HepG2 (cell line): ENCODE results near the gene GRHL1. TPM values are rescaled to one million over a fixed set of nuclear protein-coding genes. Genes with fewer than 3 reads are reported as not detected.

Experiments
- ATF1 ChIP-seq: IDR thresholded peaks from 2 replicates; pipeline ENCODE4 v1.6.1; 2016; ENCODE audit warnings: mild to moderate bottlenecking, control low read depth
- EEA1 ChIP-seq: sonication (generic); formaldehyde crosslinking; IDR thresholded peaks from 2 replicates; pipeline ENCODE4 v1.5.1; 2020; ENCODE audit warnings: mild to moderate bottlenecking, missing genetic modification reagents, borderline replicate concordance
- SUZ12 ChIP-seq: fragments of 150-350 bp; IDR thresholded peaks from 2 replicates; pipeline ENCODE4 v1.6.1; 2014; ENCODE audit warnings: low read depth, low read length
- polyA plus RNA-seq, 8 experiments: library from polyadenylated mRNA; depleted of rRNA in 3 of 8; stranded (reverse) in 7 of 8; unstranded in 1 of 8; fragments of >200 nt; fragmentation: Illumina TruSeq in 4 of 8; extraction: Trizol in 4 of 8; gene quantifications; 2 replicates each; pipeline versions ENCODE4 v1.2.1 to v1.2.3, GENCODE V29; 2011 to 2016; ENCODE audit warnings: low read depth in 4 of 8, missing spikeins in 1 of 8, mixed read lengths in 1 of 8; ENCODE audit not compliant: insufficient read depth in 1 of 8
- total RNA-seq, 5 experiments: library from RNA; depleted of rRNA; stranded (reverse); fragments of >200 nt; fragmentation: Illumina TruSeq; extraction: Trizol; gene quantifications; 2 replicates each; pipeline ENCODE4 v1.2.3, GENCODE V29; 2016; ENCODE audit warnings: low read depth in 1 of 5
- TF ChIP-seq, protein P1 (sequence below), 2 experiments: fragments of 450-650 bp in 1 of 2; sonication (generic) in 1 of 2; formaldehyde crosslinking; IDR thresholded peaks; 2 replicates each; pipeline versions ENCODE4 v1.5.0 to v1.8.0; 2020 to 2022; ENCODE audit warnings: mild to moderate bottlenecking in 1 of 2, missing genetic modification reagents in 1 of 2
- TF ChIP-seq, protein P2 (sequence below): sonication (generic); formaldehyde crosslinking; IDR thresholded peaks from 2 replicates; pipeline ENCODE4 v1.4.0; 2020; ENCODE audit warnings: missing genetic modification reagents
- TF ChIP-seq, protein P3 (sequence below): sonication (generic); formaldehyde crosslinking; IDR thresholded peaks from 2 replicates; pipeline ENCODE4 v1.9.0; 2021; ENCODE audit warnings: missing genetic modification reagents, borderline replicate concordance
- TF ChIP-seq, protein P4 (sequence below): sonication (generic); formaldehyde crosslinking; IDR thresholded peaks from 2 replicates; pipeline ENCODE4 v1.4.0; 2020; ENCODE audit warnings: mild to moderate bottlenecking, missing genetic modification reagents
- TF ChIP-seq, protein P5 (sequence below): sonication (generic); formaldehyde crosslinking; IDR thresholded peaks from 2 replicates; pipeline ENCODE4 v1.4.0; 2020; ENCODE audit warnings: missing genetic modification reagents; ENCODE audit errors: not compliant biosample characterization
- TF ChIP-seq, protein P6 (sequence below): sonication (generic); formaldehyde crosslinking; IDR thresholded peaks from 2 replicates; pipeline ENCODE4 v1.5.1; 2020; ENCODE audit warnings: missing genetic modification reagents, mild to moderate bottlenecking, borderline replicate concordance
- TF ChIP-seq, protein P7 (sequence below): sonication (generic); formaldehyde crosslinking; IDR thresholded peaks from 2 replicates; pipeline ENCODE4 v1.5.0; 2020; ENCODE audit warnings: mild to moderate bottlenecking, missing genetic modification reagents, borderline replicate concordance
- TF ChIP-seq, protein P8 (sequence below): sonication (generic); formaldehyde crosslinking; IDR thresholded peaks from 2 replicates; pipeline ENCODE4 v1.8.0; 2022; ENCODE audit warnings: mild to moderate bottlenecking, missing genetic modification reagents, borderline replicate concordance
- TF ChIP-seq, protein P9 (sequence below): IDR thresholded peaks from 2 replicates; pipeline ENCODE4 v1.6.1; 2012; ENCODE audit warnings: low read length, improper control_type of control experiment

GRHL1 gene
- total and polyA plus RNA-seq, 2 of the 13 experiments (the other 11 are each of a cell fraction or from before 2014, with no cell fraction given): 9.3 to 12.0 TPM

DNA sequence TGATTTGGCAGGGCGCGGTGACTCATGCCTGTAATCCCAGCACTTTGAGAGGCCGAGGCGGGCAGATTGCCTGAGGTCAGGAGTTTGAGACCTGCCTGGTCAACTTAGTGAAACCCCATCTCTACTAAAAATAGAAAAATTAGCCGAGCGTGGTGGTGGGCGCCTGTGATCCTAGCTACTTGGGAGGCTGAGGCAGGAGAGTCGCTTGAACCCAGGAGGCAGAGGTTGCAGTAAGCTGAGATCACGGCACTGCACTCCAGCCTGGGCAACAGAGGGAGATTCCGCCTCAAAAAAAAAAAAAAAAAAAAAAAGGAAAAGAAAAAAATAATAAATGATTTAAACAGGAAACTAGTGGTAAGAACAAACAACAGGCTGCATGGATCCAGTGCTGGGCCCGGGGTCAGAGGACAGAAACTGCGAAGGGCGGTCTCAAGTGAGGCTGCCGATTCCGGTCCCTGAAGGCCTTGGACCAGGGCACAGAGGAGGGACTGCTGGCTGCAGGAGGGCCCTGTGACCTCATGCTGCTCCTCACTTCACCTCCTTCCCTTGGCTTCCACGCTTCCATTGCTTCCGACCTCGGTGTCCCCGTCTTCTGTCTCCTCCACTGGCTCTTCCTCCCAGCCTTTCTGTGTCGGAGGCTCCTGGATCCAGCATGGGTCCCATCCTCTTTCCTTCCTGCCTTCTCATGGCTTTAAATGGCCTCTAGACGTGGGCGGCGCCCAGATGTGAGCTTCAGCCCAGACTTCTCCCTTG lies 2.1 kb upstream of the GRHL1 start (continued):
- TF ChIP-seq, protein P1, sequence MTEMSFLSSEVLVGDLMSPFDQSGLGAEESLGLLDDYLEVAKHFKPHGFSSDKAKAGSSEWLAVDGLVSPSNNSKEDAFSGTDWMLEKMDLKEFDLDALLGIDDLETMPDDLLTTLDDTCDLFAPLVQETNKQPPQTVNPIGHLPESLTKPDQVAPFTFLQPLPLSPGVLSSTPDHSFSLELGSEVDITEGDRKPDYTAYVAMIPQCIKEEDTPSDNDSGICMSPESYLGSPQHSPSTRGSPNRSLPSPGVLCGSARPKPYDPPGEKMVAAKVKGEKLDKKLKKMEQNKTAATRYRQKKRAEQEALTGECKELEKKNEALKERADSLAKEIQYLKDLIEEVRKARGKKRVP (CRISPR knock-in tag; IDR thresholded peaks at IDR 0.05): no peak
- TF ChIP-seq, protein P2, sequence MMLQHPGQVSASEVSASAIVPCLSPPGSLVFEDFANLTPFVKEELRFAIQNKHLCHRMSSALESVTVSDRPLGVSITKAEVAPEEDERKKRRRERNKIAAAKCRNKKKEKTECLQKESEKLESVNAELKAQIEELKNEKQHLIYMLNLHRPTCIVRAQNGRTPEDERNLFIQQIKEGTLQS: no peak
- TF ChIP-seq, protein P3, sequence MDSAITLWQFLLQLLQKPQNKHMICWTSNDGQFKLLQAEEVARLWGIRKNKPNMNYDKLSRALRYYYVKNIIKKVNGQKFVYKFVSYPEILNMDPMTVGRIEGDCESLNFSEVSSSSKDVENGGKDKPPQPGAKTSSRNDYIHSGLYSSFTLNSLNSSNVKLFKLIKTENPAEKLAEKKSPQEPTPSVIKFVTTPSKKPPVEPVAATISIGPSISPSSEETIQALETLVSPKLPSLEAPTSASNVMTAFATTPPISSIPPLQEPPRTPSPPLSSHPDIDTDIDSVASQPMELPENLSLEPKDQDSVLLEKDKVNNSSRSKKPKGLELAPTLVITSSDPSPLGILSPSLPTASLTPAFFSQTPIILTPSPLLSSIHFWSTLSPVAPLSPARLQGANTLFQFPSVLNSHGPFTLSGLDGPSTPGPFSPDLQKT (CRISPR knock-in tag): no peak
- TF ChIP-seq, protein P4, sequence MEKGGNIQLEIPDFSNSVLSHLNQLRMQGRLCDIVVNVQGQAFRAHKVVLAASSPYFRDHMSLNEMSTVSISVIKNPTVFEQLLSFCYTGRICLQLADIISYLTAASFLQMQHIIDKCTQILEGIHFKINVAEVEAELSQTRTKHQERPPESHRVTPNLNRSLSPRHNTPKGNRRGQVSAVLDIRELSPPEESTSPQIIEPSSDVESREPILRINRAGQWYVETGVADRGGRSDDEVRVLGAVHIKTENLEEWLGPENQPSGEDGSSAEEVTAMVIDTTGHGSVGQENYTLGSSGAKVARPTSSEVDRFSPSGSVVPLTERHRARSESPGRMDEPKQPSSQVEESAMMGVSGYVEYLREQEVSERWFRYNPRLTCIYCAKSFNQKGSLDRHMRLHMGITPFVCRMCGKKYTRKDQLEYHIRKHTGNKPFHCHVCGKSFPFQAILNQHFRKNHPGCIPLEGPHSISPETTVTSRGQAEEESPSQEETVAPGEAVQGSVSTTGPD (CRISPR knock-in tag): no peak
- TF ChIP-seq, protein P5, sequence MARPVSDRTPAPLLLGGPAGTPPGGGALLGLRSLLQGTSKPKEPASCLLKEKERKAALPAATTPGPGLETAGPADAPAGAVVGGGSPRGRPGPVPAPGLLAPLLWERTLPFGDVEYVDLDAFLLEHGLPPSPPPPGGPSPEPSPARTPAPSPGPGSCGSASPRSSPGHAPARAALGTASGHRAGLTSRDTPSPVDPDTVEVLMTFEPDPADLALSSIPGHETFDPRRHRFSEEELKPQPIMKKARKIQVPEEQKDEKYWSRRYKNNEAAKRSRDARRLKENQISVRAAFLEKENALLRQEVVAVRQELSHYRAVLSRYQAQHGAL: no peak
- TF ChIP-seq, protein P6, sequence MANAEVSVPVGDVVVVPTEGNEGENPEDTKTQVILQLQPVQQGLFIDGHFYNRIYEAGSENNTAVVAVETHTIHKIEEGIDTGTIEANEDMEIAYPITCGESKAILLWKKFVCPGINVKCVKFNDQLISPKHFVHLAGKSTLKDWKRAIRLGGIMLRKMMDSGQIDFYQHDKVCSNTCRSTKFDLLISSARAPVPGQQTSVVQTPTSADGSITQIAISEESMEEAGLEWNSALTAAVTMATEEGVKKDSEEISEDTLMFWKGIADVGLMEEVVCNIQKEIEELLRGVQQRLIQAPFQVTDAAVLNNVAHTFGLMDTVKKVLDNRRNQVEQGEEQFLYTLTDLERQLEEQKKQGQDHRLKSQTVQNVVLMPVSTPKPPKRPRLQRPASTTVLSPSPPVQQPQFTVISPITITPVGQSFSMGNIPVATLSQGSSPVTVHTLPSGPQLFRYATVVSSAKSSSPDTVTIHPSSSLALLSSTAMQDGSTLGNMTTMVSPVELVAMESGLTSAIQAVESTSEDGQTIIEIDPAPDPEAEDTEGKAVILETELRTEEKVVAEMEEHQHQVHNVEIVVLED (CRISPR knock-in tag): no peak
- TF ChIP-seq, protein P7, sequence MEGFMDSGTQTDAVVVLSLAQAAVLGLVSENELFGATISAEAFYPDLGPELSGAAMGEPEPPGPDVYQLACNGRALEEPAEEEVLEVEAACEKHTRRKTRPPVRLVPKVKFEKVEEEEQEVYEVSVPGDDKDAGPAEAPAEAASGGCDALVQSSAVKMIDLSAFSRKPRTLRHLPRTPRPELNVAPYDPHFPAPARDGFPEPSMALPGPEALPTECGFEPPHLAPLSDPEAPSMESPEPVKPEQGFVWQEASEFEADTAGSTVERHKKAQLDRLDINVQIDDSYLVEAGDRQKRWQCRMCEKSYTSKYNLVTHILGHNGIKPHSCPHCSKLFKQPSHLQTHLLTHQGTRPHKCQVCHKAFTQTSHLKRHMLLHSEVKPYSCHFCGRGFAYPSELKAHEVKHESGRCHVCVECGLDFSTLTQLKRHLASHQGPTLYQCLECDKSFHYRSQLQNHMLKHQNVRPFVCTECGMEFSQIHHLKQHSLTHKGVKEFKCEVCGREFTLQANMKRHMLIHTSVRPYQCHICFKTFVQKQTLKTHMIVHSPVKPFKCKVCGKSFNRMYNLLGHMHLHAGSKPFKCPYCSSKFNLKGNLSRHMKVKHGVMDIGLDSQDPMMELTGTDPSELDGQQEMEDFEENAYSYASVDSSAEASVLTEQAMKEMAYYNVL (CRISPR knock-in tag): peak; percentile 70; the same call in 1 of the 2 replicates
- TF ChIP-seq EEA1 (CRISPR knock-in tag) (no peak), ATF1 (CRISPR knock-in tag) (no peak), SUZ12 (no peak)
- TF ChIP-seq, protein P8, sequence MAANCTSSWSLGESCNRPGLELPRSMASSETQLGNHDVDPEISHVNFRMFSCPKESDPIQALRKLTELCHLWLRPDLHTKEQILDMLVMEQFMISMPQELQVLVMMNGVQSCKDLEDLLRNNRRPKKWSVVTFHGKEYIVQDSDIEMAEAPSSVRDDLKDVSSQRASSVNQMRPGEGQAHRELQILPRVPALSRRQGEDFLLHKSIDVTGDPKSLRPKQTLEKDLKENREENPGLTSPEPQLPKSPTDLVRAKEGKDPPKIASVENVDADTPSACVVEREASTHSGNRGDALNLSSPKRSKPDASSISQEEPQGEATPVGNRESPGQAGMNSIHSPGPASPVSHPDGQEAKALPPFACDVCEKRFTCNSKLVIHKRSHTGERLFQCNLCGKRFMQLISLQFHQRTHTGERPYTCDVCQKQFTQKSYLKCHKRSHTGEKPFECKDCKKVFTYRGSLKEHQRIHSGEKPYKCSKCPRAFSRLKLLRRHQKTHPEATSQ: no peak
- TF ChIP-seq, protein P9, sequence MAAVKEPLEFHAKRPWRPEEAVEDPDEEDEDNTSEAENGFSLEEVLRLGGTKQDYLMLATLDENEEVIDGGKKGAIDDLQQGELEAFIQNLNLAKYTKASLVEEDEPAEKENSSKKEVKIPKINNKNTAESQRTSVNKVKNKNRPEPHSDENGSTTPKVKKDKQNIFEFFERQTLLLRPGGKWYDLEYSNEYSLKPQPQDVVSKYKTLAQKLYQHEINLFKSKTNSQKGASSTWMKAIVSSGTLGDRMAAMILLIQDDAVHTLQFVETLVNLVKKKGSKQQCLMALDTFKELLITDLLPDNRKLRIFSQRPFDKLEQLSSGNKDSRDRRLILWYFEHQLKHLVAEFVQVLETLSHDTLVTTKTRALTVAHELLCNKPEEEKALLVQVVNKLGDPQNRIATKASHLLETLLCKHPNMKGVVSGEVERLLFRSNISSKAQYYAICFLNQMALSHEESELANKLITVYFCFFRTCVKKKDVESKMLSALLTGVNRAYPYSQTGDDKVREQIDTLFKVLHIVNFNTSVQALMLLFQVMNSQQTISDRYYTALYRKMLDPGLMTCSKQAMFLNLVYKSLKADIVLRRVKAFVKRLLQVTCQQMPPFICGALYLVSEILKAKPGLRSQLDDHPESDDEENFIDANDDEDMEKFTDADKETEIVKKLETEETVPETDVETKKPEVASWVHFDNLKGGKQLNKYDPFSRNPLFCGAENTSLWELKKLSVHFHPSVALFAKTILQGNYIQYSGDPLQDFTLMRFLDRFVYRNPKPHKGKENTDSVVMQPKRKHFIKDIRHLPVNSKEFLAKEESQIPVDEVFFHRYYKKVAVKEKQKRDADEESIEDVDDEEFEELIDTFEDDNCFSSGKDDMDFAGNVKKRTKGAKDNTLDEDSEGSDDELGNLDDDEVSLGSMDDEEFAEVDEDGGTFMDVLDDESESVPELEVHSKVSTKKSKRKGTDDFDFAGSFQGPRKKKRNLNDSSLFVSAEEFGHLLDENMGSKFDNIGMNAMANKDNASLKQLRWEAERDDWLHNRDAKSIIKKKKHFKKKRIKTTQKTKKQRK: no peak
